Uterine smooth muscle cell (primary cell): ENCODE measurements around the gene TAAR5. TPM values are rescaled to one million over a fixed set of nuclear protein-coding genes. Genes with fewer than 3 reads are reported as not detected.

Source experiments
- total RNA-seq: library from RNA; depleted of rRNA; stranded (reverse); fragments of >200 nt; gene quantifications from 2 replicates; pipeline ENCODE4 v1.2.3, GENCODE V29; 2014

Gene TAAR5
- total RNA-seq, result not detected in 2 replicates

GRCh38 chr6:132589454-132589853 lies at the start of gene TAAR5:
TAAR5 (minus strand) TSS chr6:132589741; CDS start chr6:132589686, 55 bp downstream.

GRCh38 chr6:132624175-132624574 lies 34.6 kb upstream of the TAAR5 start, which contains the start of gene TAAR2:
TAAR2 (minus strand) TSS chr6:132624275; CDS start chr6:132624275, 0 bp downstream.

GRCh38 chr6:132570221-132570777 lies 19.2 kb downstream of the TAAR5 start, which contains the start of gene TAAR6:
TAAR6 (plus strand) TSS chr6:132570322; CDS start chr6:132570322, 0 bp downstream.

GRCh38 chr6:132552372-132552771 lies 37.2 kb downstream of the TAAR5 start, which contains the start of gene TAAR8:
TAAR8 (plus strand) TSS chr6:132552672; CDS start chr6:132552693, 21 bp downstream.

Other genes with a start within 250 kb of the TAAR5 start
- 21.8 and 44.4 TPM in 2 replicates for gene MOXD1, start 188.3 kb downstream of the TAAR5 start, total RNA-seq
- gene STX7, start 76.6 kb downstream of the TAAR5 start, total RNA-seq, result 46.9 and 57.2 TPM in 2 replicates
- gene TAAR9, start 51.5 kb downstream of the TAAR5 start, total RNA-seq, result not detected in 2 replicates
- gene TAAR8, start 37.1 kb downstream of the TAAR5 start, total RNA-seq, result not detected in 2 replicates
- not detected in 2 replicates for gene TAAR6, start 19.4 kb downstream of the TAAR5 start, total RNA-seq
- not detected in 2 replicates for gene TAAR2, start 34.5 kb upstream of the TAAR5 start, total RNA-seq
- gene TAAR1, start 69.4 kb upstream of the TAAR5 start, total RNA-seq, result not detected in 2 replicates
- under 0.01 TPM in 1 of 2 replicates, not detected in the other for gene VNN1, start 124.3 kb upstream of the TAAR5 start, total RNA-seq
- not detected in 2 replicates for gene VNN2, start 168.2 kb upstream of the TAAR5 start, total RNA-seq
- 6.3 and 6.4 TPM in 2 replicates for gene SLC18B1, start 208.9 kb upstream of the TAAR5 start, total RNA-seq
- 798 and 1,118 TPM in 2 replicates for gene RPS12, start 224.8 kb upstream of the TAAR5 start, total RNA-seq